BJ (cell line): ENCODE measurements around the gene CDK15. TPM values are rescaled to one million over a fixed set of nuclear protein-coding genes. Genes with fewer than 3 reads are reported as not detected.

Source experiments
- CTCF ChIA-PET: fragments of 350-600 bp; formaldehyde crosslinking; extraction: SDS; loops from one replicate; lab custom pipeline; 2021; ENCODE audit warnings: antibody characterized with exemption, inconsistent platforms; lab: Yijun Ruan, JAX
- POLR2A ChIA-PET: fragments of 300-600 bp; sonication (Branson Sonifier 250); formaldehyde crosslinking; extraction: SDS; loops from one replicate; lab custom pipeline; 2021; ENCODE audit warnings: antibody characterized with exemption; lab: Charles Lee
- DNase-seq: peaks from one replicate; pipeline ENCODE4 v3.0.0-alpha.2; 2011; ENCODE audit warnings: low read depth
- H3K27me3 ChIP-seq: 2 replicates; pipeline ENCODE4 v1.6.0; 2011; ENCODE audit warnings: low read length; ENCODE audit not compliant: control insufficient read depth, insufficient read depth
- H3K36me3 ChIP-seq: 2 replicates; pipeline ENCODE4 v1.5.1; 2011; ENCODE audit warnings: low read length; ENCODE audit not compliant: control insufficient read depth, insufficient read depth
- H3K4me3 ChIP-seq: 2 replicates; pipeline ENCODE4 v1.5.1; 2011; ENCODE audit warnings: low read depth, mild to moderate bottlenecking, control low read depth, low read length
- CTCF ChIP-seq: IDR thresholded peaks from 2 replicates; pipeline ENCODE4 v1.5.1; 2011; ENCODE audit warnings: low read depth, mild to moderate bottlenecking, control low read depth, inconsistent platforms, low read length, moderate library complexity; ENCODE audit not compliant: insufficient read depth
- polyA plus RNA-seq: library from polyadenylated mRNA; depleted of rRNA; stranded (reverse); fragments of >200 nt; gene quantifications from 2 replicates; pipeline ENCODE4 v1.2.3, GENCODE V29; 2011

CDK15 gene
- polyA plus RNA-seq, 1 experiment: 8.2 TPM

- TF ChIP-seq CTCF: no peak
- DNase-seq: no peak
- ChIA-PET POLR2A (no interaction called here), CTCF (no interaction called here)
- H3K36me3 ChIP-seq: no peaks in the 10 kb centered on the region
- H3K27me3 ChIP-seq: no peaks in the 10 kb centered on the region
- H3K4me3 ChIP-seq: no peak overlapping the region
Observed at GRCh38 chr2:201915446-201915845, 109.1 kb downstream of the CDK15 start.

GRCh38 chr2:201916565-201916964, 110.2 kb downstream of the CDK15 start:
- Histone ChIP-seq H3K36me3 (no peaks in the 10 kb centered on the region), H3K4me3 (no peak overlapping the region), H3K27me3 (no peaks in the 10 kb centered on the region)
- CTCF ChIA-PET: no interaction called here
- DNase-seq: no peak
- no peak for TF ChIP-seq CTCF
- POLR2A ChIA-PET: no interaction called here

GRCh38 chr2:201918616-201919307, 112.4 kb downstream of the CDK15 start:
- no peak for DNase-seq
- ChIA-PET CTCF (interaction anchor here (1.0 kb wide), 1 partner anchor 9 kb away, joined by 3 read pairs; no protein-coding TSS in a partner anchor), POLR2A (no interaction called here)
- H3K36me3 ChIP-seq: no peaks in the 10 kb centered on the region
- no peak overlapping the region for H3K4me3 ChIP-seq
- TF ChIP-seq CTCF: no peak
- no peaks in the 10 kb centered on the region for H3K27me3 ChIP-seq

GRCh38 chr2:201919308-201919634, 112.9 kb downstream of the CDK15 start:
- Histone ChIP-seq H3K4me3 (no peak overlapping the region), H3K27me3 (no peaks in the 10 kb centered on the region), H3K36me3 (no peaks in the 10 kb centered on the region)
- TF ChIP-seq CTCF: no peak
- DNase-seq: no peak
- CTCF ChIA-PET: interaction anchor here (1.0 kb wide), 1 partner anchor 9 kb away, joined by 3 read pairs; no protein-coding TSS in a partner anchor
- POLR2A ChIA-PET: no interaction called here

- Histone ChIP-seq H3K27me3 (no peaks in the 10 kb centered on the region), H3K4me3 (no peak overlapping the region), H3K36me3 (no peaks in the 10 kb centered on the region)
- ChIA-PET POLR2A (no interaction called here), CTCF (interaction anchor here (1.1 kb wide), 1 partner anchor 85 kb away, joined by 3 read pairs; no protein-coding TSS in a partner anchor)
- TF ChIP-seq CTCF: no peak
- no peak for DNase-seq
Observed at GRCh38 chr2:201923436-201924328, 117.3 kb downstream of the CDK15 start.
